GM18511 (cell line): ENCODE data around the gene TMF1.

ENCODE experiments used
- ATAC-seq: cut with Tn5 transposase; IDR thresholded peaks from one replicate; pipeline ENCODE4 v1.9.1; 2021; ENCODE audit warnings: mild to moderate bottlenecking, moderate library complexity; ENCODE audit not compliant: unreplicated experiment

Gene TMF1

GRCh38 chr3:68977486-68978167 lies 74.5 kb downstream of the TMF1 start:
- no peak for ATAC-seq

GRCh38 chr3:68974711-68975110 lies 77.4 kb downstream of the TMF1 start:
- ATAC-seq = no peak

- ATAC-seq = no peak
These were observed 78.5 kb downstream of the TMF1 start for GRCh38 chr3:68973639-68974038.

GRCh38 chr3:68972358-68972979 lies 79.7 kb downstream of the TMF1 start:
- peak; percentile 90 for ATAC-seq
